GM19468 (cell line): ENCODE results near the gene GLRA2.
"Not testable (repeated sequence)": the region's sequence is repeated elsewhere in the genome, so short reads cannot be mapped to it uniquely, and the experiment has no call there.

Experiments used
- ATAC-seq: cut with Tn5 transposase; IDR thresholded peaks from one replicate; pipeline ENCODE4 v1.9.1; 2021; ENCODE audit warnings: mild to moderate bottlenecking, moderate library complexity, moderate number of reproducible peaks; ENCODE audit not compliant: unreplicated experiment; ENCODE audit errors: extremely low read depth

Gene GLRA2

DNA sequence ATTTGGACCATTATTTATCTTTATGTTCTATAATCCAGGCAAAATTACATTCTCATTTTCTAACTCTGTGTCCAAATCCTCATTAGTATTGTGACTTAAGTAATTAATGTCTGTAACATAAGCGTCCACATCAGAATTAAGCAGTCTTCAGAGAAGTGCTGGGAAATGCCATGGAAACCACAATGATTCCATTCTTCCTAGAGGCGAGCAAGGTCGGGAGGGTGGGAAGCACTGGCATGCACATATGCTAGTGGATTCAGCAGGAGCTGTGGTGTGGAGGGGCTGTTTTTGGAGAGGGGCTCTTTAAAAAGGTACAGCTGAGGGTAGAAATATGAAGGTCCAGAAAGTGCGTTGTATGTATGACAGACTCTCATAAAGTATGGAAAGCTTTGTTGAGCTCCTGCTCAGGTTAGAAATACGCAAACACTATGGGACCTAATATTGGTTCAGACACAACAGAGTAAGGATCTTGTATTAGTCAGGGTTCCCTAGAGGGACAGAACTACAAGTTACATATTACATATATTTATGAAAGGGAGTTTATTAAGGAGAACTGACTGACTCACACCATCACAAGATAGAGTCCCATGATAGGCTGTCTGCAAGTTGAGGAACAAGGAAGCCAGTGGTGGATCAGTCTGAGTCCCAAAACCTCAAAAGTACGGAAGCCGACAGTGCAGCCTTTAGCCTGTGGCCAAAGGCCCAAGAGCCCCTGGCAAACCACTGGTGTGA, 61.5 kb downstream of the GLRA2 start:
- no peak for ATAC-seq

DNA sequence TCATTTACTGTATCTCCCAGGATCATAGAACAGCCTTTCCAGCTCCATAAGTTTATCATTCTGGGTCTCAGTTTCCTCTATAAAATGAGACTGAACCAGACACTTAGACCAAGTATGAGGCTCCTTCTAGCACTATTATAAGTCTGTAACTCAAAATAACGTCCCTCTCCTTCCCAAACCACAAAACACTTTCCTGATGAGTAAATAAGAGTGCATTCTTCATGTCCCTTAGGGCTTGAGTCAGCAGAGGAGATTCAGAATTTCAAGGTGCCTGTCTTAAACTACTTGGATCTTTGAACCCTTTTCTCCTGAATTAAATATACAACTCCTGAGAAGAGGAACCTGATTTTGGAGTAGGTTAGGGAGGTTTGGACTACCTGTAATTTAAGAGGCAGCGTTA, 62.6 kb downstream of the GLRA2 start:
- ATAC-seq = no peak

DNA sequence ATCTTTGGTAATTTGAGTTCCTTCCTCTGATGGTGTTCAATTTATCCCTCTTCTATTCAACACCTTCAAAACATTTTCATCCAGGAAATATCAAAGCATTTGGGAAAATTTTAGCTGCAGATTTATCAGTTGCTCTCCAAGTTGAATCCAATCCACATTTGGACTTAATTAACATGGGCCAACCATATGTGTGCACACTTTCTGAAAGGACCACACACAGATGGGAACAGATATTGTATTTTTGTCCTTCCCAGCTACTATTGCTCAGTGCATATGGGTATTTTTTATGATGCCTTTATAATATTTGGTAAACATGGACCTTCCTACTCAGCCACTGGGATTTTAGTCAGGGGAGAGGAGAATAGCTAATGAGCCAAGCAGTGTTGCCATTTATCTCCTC, 65.2 kb downstream of the GLRA2 start:
- no peak for ATAC-seq

DNA sequence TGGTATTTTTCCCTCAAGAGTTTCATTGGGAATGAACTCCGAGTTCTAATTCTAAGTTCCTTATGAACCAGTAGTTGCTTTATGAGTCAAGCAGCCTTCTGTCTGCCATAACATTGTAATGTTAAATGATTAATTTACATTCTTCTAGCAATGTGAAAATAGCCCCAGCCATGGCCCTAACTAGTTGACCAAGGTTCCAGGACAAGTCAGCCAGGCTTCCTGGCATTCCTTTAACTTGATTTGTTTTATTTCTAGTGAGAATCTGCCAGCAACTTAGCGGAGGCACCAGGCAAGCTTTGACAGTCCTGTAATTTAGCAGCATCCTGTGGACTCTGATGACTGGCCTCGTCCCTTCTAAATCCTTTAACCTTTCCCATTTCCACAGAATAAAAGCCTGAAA, 69.0 kb downstream of the GLRA2 start:
- no peak for ATAC-seq

DNA sequence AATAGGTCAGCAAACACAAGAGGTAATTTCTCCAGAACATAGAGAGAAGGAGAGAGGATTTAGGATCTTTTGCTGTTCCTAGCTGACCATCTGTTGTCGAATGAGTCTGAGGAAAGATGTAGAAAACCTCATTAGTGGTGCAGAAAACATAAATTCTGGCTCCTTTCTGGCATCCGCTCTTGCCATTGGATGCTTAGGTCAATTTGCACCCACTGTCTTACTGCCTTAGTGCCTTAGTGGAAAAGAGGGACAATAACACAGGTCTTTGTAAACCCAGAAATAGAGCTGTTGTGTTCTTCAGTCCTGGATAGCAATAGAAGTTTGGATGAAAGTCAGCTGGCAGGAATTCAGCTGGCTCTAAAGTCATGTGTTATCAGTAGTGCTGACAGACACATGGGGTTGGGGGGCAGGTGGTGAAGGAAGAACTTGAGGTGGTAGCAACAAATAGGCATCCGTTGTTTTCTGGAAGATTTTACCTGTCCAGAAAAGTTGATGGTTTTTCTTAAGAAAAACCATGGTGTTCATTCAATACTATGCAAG, 78.2 kb downstream of the GLRA2 start:
- no peak for ATAC-seq

DNA sequence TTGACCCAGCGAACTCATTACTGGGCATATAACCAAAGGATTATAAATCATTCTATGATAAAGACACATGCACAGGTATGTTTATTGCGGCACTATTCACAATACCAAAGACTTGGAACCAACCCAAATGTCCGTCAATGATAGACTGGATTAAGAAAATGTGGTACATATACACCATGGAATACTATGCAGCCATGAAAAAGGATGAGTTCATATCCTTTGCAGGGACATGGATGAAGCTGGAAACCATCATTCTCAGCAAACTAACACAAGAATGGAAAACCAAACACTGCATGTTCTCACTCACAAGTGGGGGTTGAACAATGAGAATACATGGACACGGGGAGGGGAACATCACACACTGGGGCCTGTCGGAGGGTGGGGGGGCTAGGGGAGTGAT, 83.1 kb downstream of the GLRA2 start:
- not testable (repeated sequence) for ATAC-seq

DNA sequence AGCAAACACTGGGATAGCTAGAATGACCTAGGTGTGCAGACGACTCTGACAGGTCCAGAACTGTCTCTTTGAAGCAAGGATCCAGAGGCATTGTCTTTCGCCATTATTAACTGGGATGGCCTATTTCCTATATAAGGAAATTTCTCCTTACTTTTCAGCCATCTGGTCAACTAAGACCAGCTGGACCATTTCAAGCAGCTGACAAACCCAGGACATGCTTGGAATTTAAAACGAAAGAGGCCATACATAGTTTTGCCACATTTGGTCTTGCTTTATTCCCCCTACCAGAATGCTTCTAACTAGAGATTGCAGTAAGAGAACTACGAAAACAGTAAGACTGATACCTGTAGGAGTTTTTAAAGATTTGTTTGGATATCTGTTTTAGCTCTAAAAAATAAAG, 87.0 kb downstream of the GLRA2 start:
- no peak for ATAC-seq

DNA sequence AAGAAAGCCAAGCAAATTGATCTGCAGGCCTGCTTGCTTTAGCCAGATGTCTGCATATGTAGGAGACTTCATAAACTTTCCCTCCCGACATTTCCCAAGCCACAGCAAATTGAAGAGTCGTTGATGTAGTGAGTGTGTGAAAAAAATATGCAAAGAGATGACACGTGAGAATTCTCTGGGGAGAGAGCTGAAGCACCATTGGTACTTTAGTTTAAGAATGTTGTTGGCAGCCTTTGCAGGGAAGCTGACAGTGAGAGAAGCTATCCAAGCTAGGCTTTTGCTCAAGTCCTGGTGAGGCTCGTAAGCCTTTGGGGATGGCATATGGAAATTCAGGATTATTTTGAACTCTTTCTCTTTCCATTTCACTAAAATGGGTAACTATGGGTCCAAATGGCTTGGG, 87.5 kb downstream of the GLRA2 start:
- no peak for ATAC-seq

DNA sequence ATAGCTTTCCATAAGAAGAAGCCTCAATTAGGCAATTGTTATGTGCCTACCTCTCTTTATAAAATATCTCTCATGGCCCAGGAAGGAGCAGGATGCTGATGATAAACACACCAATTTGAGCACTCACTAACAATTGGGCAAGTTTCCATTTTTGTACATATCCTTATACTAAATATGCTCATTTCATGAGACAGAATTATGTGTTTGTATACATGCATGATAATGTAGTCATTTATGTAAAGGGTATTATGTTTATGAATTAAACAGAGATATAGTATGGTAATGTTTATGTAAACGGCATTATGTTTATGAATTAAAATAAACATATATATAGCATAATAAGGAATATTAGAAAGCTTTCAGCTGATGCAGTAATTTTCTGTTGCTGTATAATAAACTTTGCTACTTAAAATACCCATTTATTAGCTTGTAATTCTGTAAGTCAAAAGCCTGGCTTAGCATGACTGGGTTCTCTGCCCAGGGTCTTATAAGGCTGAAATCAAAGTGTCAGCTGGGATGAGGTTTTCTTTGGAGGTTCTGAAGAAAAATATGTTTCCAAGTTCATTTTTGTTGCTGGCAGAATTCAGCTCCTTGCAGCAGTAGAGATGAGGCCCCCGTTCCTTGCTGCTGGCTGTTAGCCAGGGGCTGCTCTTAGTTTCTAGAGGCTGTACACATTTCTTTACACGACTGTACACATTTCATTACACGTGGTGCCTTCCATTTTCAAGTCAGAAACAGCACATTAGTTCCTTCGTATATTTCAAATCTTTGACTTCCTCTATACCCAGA, 89.0 kb downstream of the GLRA2 start:
- ATAC-seq = no peak

DNA sequence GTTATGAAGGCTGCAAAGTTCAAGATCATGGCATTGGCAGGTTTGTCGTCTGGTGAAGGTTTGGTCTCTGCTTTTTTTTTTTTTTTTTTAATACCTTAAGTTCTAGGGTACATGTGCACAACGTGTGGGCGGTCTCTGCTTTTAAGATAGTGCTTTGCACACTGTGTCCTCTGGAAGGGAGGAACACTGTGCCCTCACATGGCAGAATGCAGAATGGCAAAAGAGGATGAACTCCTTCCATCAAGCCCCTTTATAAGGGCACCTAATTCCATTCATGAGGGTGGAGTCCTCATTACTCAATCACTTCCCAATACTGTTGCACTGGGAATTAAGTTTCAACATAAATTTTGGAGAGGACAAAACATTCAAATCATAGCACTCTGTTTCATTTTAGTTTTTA, 101.4 kb downstream of the GLRA2 start:
- no peak for ATAC-seq

DNA sequence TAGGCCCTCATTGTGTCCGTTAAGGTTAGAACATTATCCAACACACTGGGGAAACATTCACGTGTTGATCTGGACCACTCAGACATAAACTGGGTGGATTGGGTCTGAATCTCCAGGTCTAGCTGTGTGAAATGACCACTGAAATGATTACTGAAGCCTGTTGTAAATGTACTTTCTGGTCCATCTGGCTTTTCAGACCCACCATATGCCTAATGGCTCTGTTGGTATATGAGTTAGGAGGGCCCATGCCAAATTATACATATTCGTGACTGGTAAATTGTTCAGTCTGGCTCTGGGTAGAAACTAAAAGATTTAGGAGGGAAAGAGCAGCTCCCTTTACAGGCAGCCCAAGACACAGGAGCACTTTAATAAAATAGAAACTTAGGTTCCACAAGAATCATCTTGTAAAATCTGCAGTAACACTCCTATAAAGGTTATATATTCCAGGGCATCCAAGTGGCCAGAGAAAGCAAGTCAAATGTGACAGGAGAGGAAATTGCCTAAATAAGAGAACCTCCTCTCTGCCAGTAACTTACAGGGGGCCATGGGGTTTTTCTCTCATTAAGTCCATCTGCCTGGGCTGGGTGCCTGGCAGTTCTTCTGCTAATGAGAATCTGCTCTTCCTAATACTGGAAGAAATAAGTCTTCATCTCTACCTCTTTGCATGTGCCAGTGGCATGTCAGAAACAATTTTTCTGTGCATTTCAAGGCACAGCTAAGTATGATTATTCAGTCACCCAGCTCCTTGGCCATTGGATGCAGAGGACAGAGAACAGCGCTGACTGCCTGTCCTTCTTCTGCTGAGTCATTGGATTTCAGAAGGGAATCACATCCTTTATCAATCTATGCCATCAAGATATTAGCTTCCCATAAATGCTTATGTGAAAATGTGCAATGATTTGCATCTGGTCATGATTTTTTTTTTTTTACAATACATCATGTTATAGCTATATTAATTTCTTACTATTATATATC, 112.6 kb downstream of the GLRA2 start:
- no peak for ATAC-seq

DNA sequence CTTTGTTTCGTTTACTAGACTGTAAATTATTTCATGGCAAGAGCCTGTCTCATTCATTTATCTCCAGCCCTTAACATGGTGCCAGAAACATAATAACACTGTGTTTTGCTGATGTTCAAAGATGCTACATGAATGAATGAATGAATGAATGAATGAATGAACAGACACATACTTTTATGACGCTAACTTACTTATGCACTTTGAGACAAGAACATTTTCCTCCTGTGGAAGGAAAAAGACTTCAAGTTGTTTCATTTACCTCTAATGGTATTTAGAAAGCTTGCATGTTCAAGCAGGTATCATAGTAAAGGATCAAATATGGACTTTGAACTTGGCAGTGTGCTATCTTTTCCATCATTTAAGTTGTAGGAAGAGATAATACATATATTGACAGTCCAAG, 131.6 kb downstream of the GLRA2 start:
- no peak for ATAC-seq

DNA sequence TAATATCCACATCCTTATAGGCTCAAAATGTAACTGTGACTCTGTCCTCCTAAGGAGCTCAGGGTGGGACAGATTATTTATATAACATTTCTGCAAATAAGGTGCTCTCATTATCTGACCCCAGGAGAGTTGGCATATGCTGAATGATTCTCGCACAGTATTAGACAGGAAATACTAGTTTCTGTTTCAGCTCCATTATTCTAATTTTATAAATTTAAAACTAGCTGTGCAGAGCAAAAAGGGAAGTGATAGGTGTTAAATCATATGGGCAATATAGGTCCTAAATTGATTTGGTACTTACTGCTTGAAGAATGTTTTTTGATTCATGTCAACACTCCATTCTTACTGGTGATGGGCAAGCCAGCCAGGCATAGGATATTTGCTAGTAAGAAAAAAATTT, 141.5 kb downstream of the GLRA2 start:
- ATAC-seq = peak; percentile 55

DNA sequence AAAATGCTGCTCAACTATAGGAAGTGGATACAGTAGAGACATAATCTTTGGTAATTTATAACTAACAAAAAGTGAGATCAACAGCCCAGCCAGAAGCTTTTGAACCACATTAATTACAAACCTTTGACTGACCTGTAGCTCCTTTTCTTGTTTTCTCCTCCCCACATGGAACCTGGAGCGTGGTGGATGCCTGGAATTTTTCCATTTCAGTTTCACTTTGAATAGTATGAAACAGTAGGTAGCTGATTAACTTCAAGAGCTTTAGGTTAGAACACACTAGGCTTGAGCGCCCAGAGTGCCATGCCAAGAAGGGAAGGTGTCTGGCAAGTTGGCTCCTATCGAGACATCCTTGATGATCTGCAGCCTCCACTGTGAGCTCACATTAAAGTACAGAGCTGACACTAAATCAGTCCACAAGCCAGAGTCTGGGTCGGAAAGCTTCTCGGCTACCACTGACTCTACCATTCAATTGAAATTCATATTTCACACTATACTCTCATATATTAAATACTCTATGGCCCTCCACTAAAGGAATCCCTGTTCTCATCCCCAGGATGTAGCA, 143.4 kb downstream of the GLRA2 start:
- no peak for ATAC-seq

DNA sequence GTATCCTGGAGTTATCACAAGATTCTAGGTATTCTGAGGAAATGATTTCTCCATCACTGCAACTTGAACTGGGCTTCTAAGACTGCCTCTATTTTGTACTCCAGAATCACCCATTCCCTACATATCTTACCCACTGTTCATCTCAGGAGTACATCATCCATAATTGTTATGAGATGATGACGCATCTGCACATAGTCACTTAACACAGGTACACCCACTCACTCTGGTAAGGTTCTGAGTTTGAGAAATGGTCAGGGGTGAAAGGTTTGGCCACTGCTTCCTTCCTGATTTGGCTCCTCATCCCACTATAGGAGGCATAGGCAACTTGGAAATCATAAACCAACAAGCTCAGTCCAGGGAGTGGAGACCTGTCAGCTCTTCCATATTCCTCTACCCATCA, 143.9 kb downstream of the GLRA2 start:
- no peak for ATAC-seq

DNA sequence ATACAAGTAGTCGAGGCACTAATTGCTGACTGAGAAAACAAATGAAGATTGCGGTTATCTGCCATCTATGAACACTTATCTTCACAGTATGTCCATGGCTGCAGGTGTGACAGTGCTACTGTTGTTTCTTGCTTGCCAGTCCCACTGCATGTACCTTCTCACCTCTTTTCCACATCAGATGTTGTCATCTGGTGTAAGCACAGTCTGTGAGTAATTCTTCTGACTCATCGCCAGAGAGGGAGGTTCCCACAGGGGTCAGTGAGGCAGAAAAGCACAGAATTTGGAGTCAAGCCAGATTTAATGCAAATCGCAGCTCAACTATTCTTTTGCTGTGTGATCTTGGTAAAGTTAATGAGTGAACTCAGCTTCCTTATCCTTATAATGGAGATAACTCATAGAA, 144.4 kb downstream of the GLRA2 start:
- peak; percentile 80 for ATAC-seq

DNA sequence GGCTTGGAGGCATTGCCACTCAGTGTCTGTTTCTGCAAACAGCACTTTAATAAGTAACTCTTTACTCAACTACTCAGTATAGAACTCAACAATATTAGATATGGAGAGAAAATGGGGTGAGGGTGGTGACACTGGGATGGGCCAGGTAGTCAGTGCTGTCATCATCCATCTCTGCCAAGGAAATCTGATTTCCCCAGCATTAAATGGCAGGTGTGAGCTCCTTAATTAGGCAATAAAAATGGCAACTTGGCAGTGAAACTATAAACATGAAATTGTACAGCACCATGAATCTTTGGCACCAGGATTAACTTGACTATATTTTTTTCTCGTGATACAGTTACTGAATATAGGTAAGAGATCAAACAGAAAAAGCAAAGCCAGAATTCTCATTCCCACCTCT, 146.2 kb downstream of the GLRA2 start:
- no peak for ATAC-seq

DNA sequence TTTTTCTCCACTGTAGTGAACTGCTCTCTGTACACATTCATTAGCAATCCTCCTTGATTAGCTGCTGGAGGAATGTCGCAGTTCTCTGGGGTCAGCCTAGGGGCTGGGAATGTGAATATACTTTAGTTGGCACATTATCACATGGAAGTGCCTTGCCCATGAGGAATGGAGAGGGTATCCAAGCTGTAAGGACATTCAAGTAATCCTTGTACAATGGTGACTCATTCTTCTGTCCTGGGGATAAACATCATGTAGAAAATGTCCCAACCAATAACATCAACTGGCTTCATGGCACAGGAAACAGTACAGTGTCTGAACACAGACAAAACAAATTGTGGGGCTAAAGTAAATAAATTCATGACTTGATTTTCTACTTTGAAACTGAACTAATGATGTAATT, 147.1 kb downstream of the GLRA2 start:
- ATAC-seq = no peak

DNA sequence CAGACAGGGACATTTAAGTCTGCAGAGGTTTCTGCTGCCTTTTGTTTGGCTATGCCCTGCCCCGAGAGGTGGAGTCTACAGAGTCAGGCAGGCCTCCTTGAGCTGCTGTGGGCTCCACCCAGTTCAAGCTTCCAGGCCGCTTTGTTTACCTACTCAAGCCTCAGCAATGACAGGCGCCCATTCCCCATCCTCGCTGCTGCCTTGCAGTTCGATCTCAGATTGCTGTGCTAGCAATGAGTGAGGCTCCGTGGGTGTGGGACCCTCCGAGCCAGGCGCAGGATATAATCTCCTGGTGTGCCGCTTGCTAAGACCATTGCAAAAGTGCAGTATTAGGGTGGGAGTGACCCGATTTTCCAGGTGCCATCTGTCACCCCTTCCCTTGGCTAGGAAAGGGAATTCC, 159.0 kb downstream of the GLRA2 start:
- not testable (repeated sequence) for ATAC-seq

DNA sequence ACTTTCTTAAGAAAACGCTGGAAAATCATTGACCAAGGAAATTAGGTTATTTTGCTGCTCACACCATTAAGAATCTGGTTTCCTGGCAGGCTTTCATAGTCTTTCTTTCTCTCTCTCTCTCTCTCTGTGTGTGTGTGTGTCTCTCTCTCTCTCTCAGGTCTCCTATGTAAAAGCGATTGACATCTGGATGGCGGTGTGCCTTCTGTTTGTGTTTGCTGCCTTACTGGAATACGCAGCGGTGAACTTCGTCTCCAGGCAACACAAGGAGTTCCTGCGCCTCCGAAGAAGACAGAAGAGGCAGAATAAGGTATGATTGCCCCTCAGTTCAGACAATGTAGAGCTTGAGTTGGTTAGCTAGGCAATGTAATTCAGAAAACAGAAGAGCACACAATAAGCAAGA, 161.2 kb downstream of the GLRA2 start:
- ATAC-seq = no peak
